Neural cell (in vitro differentiated cells): ENCODE results near the gene NET1. TPM values are rescaled to one million over a fixed set of nuclear protein-coding genes. Genes with fewer than 3 reads are reported as not detected.

ENCODE experiments used
- H2AFZ ChIP-seq: fragments of 200-600, 300-800 bp; sonication (generic), shearing (Covaris generic); 2 replicates; pipeline ENCODE4 v1.6.0; 2014; ENCODE audit warnings: low read depth, mild to moderate bottlenecking, antibody characterized with exemption, low read length, moderate library complexity
- H3F3A ChIP-seq: fragments of 200-600 bp; shearing (Covaris generic); 2 replicates; pipeline ENCODE4 v1.6.1; 2016; ENCODE audit warnings: mild to moderate bottlenecking, moderate library complexity, mixed read lengths, antibody characterized with exemption, low read length; ENCODE audit not compliant: insufficient read depth, poor library complexity, severe bottlenecking
- H3K27ac ChIP-seq: fragments of 200-600, 300-800 bp; sonication (generic), shearing (Covaris generic); 2 replicates; pipeline ENCODE4 v1.5.1; 2014; ENCODE audit warnings: mild to moderate bottlenecking, low read length, moderate library complexity
- H3K27me3 ChIP-seq: fragments of 300-800, 200-600 bp; sonication (generic), shearing (Covaris generic); 2 replicates; pipeline ENCODE4 v1.6.0; 2014; ENCODE audit warnings: mild to moderate bottlenecking, low read depth, low read length, moderate library complexity; ENCODE audit not compliant: insufficient read depth
- H3K36me3 ChIP-seq: fragments of 300-800, 200-600 bp; sonication (generic), shearing (Covaris generic); 2 replicates; pipeline ENCODE4 v1.5.1; 2014; ENCODE audit warnings: mild to moderate bottlenecking, antibody characterized with exemption, low read length, moderate library complexity; ENCODE audit not compliant: insufficient read depth
- H3K4me2 ChIP-seq: fragments of 300-800, 200-600 bp; sonication (generic), shearing (Covaris generic); 2 replicates; pipeline ENCODE4 v1.6.0; 2014; ENCODE audit warnings: mild to moderate bottlenecking, low read length
- H3K4me3 ChIP-seq: fragments of 300-800, 200-600 bp; sonication (generic), shearing (Covaris generic); 2 replicates; pipeline ENCODE4 v1.5.1; 2014; ENCODE audit warnings: mild to moderate bottlenecking, low read length, moderate library complexity
- H3K79me2 ChIP-seq: fragments of 200-600 bp; shearing (Covaris generic); replicated peaks from 2 replicates; pipeline ENCODE4 v1.6.0; 2014; ENCODE audit warnings: mild to moderate bottlenecking, low read length, moderate library complexity; ENCODE audit not compliant: insufficient read depth
- H3K9ac ChIP-seq: fragments of 300-800, 200-600 bp; sonication (generic), shearing (Covaris generic); 2 replicates; pipeline ENCODE4 v1.6.1; 2016; ENCODE audit warnings: mild to moderate bottlenecking, low read length, mixed read lengths
- H3K9me2 ChIP-seq: fragments of 200-600 bp; shearing (Covaris generic); 2 replicates; pipeline ENCODE4 v1.6.1; 2016; ENCODE audit warnings: mild to moderate bottlenecking, low read length, mixed read lengths; ENCODE audit not compliant: insufficient read depth
- H3K9me3 ChIP-seq: fragments of 200-600, 300-800 bp; sonication (generic), shearing (Covaris generic); 2 replicates; pipeline ENCODE4 v1.6.1; 2016; ENCODE audit warnings: mild to moderate bottlenecking, mixed run types, low read length, moderate library complexity, mixed read lengths
- H4K20me1 ChIP-seq: fragments of 200-600 bp; shearing (Covaris generic); 2 replicates; pipeline ENCODE4 v1.6.1; 2016; ENCODE audit warnings: mild to moderate bottlenecking, mixed run types; ENCODE audit not compliant: insufficient read depth
- CTCF ChIP-seq: fragments of 450-650 bp; IDR thresholded peaks from 2 replicates; pipeline ENCODE4 v1.5.1; 2014; ENCODE audit warnings: antibody characterized with exemption, mild to moderate bottlenecking, moderate library complexity; ENCODE audit not compliant: poor library complexity, severe bottlenecking
- EP300 ChIP-seq: fragments of 450-650 bp; conservative IDR thresholded peaks from 2 replicates; pipeline ENCODE4 v1.6.1; 2014; ENCODE audit warnings: antibody characterized with exemption, mild to moderate bottlenecking, moderate library complexity; ENCODE audit not compliant: poor library complexity, severe bottlenecking
- EZH2 ChIP-seq: fragments of 200-600, 300-800 bp; shearing (Covaris generic), sonication (generic); IDR thresholded peaks from 2 replicates; pipeline ENCODE4 v1.6.1; 2014; ENCODE audit warnings: antibody characterized with exemption, low read length, borderline replicate concordance, mild to moderate bottlenecking; ENCODE audit not compliant: insufficient read depth, poor library complexity, severe bottlenecking
- MXI1 ChIP-seq: fragments of 450-650 bp; conservative IDR thresholded peaks from 2 replicates; pipeline ENCODE4 v1.6.1; 2014; ENCODE audit warnings: antibody characterized with exemption, mild to moderate bottlenecking; ENCODE audit not compliant: poor library complexity, severe bottlenecking
- POLR2AphosphoS5 ChIP-seq: IDR thresholded peaks from 2 replicates; pipeline ENCODE4 v1.6.1; 2012
- RAD21 ChIP-seq: fragments of 450-650 bp; conservative IDR thresholded peaks from 2 replicates; pipeline ENCODE4 v1.6.1; 2014; ENCODE audit warnings: antibody characterized with exemption, mild to moderate bottlenecking, moderate library complexity
- REST ChIP-seq: IDR thresholded peaks from 2 replicates; pipeline ENCODE4 v1.6.1; 2012; ENCODE audit warnings: borderline replicate concordance
- SMC3 ChIP-seq: fragments of 450-650 bp; conservative IDR thresholded peaks from 2 replicates; pipeline ENCODE4 v1.6.1; 2014; ENCODE audit warnings: antibody characterized with exemption, mild to moderate bottlenecking, moderate library complexity; ENCODE audit not compliant: poor library complexity
- TAF1 ChIP-seq: IDR thresholded peaks from 2 replicates; pipeline ENCODE4 v1.6.1; 2012; ENCODE audit warnings: low read depth
- polyA plus RNA-seq: library from polyadenylated mRNA; depleted of rRNA; stranded (reverse); fragments of >200 nt; gene quantifications from 2 replicates; pipeline ENCODE4 v1.2.3, GENCODE V29; 2014

NET1 gene
- polyA plus RNA-seq, 1 donor from 2014 or later = 8.0 TPM

GRCh38 chr10:5443429-5443828 lies 31.1 kb downstream of the NET1 start:
- H3K9me3 ChIP-seq = no peaks in the 10 kb centered on the region
- H3K9ac ChIP-seq = no peak overlapping the region
- H4K20me1 ChIP-seq = no peaks in the 10 kb centered on the region
- no peak overlapping the region for H3K27ac ChIP-seq
- no peak overlapping the region for H2AFZ ChIP-seq
- no peaks in the 10 kb centered on the region for H3K36me3 ChIP-seq
- no peaks in the 10 kb centered on the region for H3K27me3 ChIP-seq
- no peaks in the 10 kb centered on the region for H3F3A ChIP-seq
- no peaks in the 10 kb centered on the region for H3K79me2 ChIP-seq
- TF ChIP-seq MXI1 (no peak), SMC3 (no peak)
- H3K9me2 ChIP-seq = no peaks in the 10 kb centered on the region
- H3K4me3 ChIP-seq = no peak overlapping the region
- H3K4me2 ChIP-seq = no peak overlapping the region

- no peaks in the 10 kb centered on the region for H3F3A ChIP-seq
- H3K27ac ChIP-seq = no peak overlapping the region
- no peaks in the 10 kb centered on the region for H4K20me1 ChIP-seq
- H3K9me3 ChIP-seq = no peaks in the 10 kb centered on the region
- H3K9ac ChIP-seq = no peak overlapping the region
- H3K36me3 ChIP-seq = no peaks in the 10 kb centered on the region
- no peaks in the 10 kb centered on the region for H3K79me2 ChIP-seq
- no peak overlapping the region for H3K4me3 ChIP-seq
- TF ChIP-seq RAD21 (no peak), EP300 (no peak), TAF1 (no peak), REST (no peak), EZH2 (no peak), POLR2AphosphoS5 (no peak)
- no peaks in the 10 kb centered on the region for H3K9me2 ChIP-seq
- H3K4me2 ChIP-seq = no peak overlapping the region
- H2AFZ ChIP-seq = no peak overlapping the region
- H3K27me3 ChIP-seq = no peaks in the 10 kb centered on the region
Observed at GRCh38 chr10:5445006-5445405, 32.6 kb downstream of the NET1 start.

- H3K79me2 ChIP-seq = no peaks in the 10 kb centered on the region
- H3K9me3 ChIP-seq = no peaks in the 10 kb centered on the region
- no peak overlapping the region for H3K27ac ChIP-seq
- H3K4me2 ChIP-seq = no peak overlapping the region
- no peaks in the 10 kb centered on the region for H3K27me3 ChIP-seq
- H4K20me1 ChIP-seq = no peaks in the 10 kb centered on the region
- H3K9me2 ChIP-seq = no peaks in the 10 kb centered on the region
- H2AFZ ChIP-seq = no peak overlapping the region
- TF ChIP-seq TAF1 (no peak), CTCF (no peak), MXI1 (peak; percentile 55)
- no peaks in the 10 kb centered on the region for H3F3A ChIP-seq
- no peaks in the 10 kb centered on the region for H3K36me3 ChIP-seq
- H3K9ac ChIP-seq = no peak overlapping the region
- peak overlapping the region; percentile 53 for H3K4me3 ChIP-seq
Observed at GRCh38 chr10:5446390-5446926, 34.1 kb downstream of the NET1 start.
